H1 (cell line): ENCODE measurements around the gene NUCB1. TPM values are rescaled to one million over a fixed set of nuclear protein-coding genes. Genes with fewer than 3 reads are reported as not detected.

Source experiments
- CTCF ChIA-PET: fragments of 300-600 bp; sonication (Branson Sonifier 250); formaldehyde crosslinking; loops from one replicate; lab custom pipeline; 2021; ENCODE audit not compliant: partially characterized antibody; lab: Charles Lee
- POLR2A ChIA-PET: fragments of 300-600 bp; sonication (Branson Sonifier 250); formaldehyde crosslinking; loops from one replicate; lab custom pipeline; 2021; ENCODE audit warnings: inconsistent platforms; ENCODE audit not compliant: partially characterized antibody; lab: Charles Lee
- DNase-seq, 2 experiments: peaks; one replicate each; pipeline versions ENCODE4 v3.0.0 to v3.0.0-alpha.2; 2010 to 2022; ENCODE audit warnings: low spot score in 2 of 2, low read depth in 1 of 2, mixed read lengths in 1 of 2
- FAIRE-seq: peaks from 2 replicates; lab custom pipeline; 2011; peaks lifted over from hg19 to GRCh38; lab: Jason Lieb, UNC
- H2AFZ ChIP-seq: 2 replicates; pipeline ENCODE4 v1.8.1; 2012; ENCODE audit warnings: low read length, inconsistent platforms
- H2AK5ac ChIP-seq: 2 replicates; pipeline ENCODE4 v1.6.1; 2013; ENCODE audit warnings: low read depth, low read length
- H2BK120ac ChIP-seq: replicated peaks from 2 replicates; pipeline ENCODE3; 2013; ENCODE audit warnings: low read depth, low read length, inconsistent platforms
- H2BK12ac ChIP-seq: 2 replicates; pipeline ENCODE4 v1.6.1; 2013; ENCODE audit warnings: low read depth, low read length
- H2BK15ac ChIP-seq: 2 replicates; pipeline ENCODE4 v1.6.1; 2013; ENCODE audit warnings: low read length
- H2BK20ac ChIP-seq: 2 replicates; pipeline ENCODE4 v1.6.1; 2013; ENCODE audit warnings: low read length
- H2BK5ac ChIP-seq: 2 replicates; pipeline ENCODE4 v1.6.1; 2013; ENCODE audit warnings: low read depth, low read length
- H3K14ac ChIP-seq: 2 replicates; pipeline ENCODE4 v1.6.1; 2013; ENCODE audit warnings: inconsistent platforms; ENCODE audit not compliant: insufficient read length
- H3K18ac ChIP-seq: 2 replicates; pipeline ENCODE4 v1.6.1; 2013; ENCODE audit warnings: low read length; ENCODE audit errors: extremely low read depth
- H3K23ac ChIP-seq: 2 replicates; pipeline ENCODE4 v1.6.1; 2013; ENCODE audit warnings: inconsistent platforms; ENCODE audit not compliant: insufficient read length
- H3K23me2 ChIP-seq: 2 replicates; pipeline ENCODE4 v1.6.1; 2013; ENCODE audit warnings: low read depth, low read length
- H3K27ac ChIP-seq: 2 replicates; pipeline ENCODE4 v1.6.1; 2011; ENCODE audit warnings: low read depth, low read length, inconsistent platforms
- H3K27me3 ChIP-seq, 4 experiments: replicated peaks in 1 of 4; 1 replicate in 1 of 4; 2 replicates in 3 of 4; pipeline versions ENCODE4 v1.6.1 to v1.8.1; 2011 to 2013; ENCODE audit warnings: low read length in 3 of 4, mild to moderate bottlenecking in 3 of 4, inconsistent platforms in 2 of 4, mixed read lengths in 2 of 4, moderate library complexity in 1 of 4; ENCODE audit not compliant: control insufficient read depth in 3 of 4, insufficient read depth in 3 of 4; ENCODE audit errors: extremely low read depth in 1 of 4
- H3K36me3 ChIP-seq, 4 experiments: 2 replicates each; pipeline versions ENCODE4 v1.6.1 to v1.8.1; 2011 to 2013; ENCODE audit warnings: mild to moderate bottlenecking in 4 of 4, low read length in 3 of 4, moderate library complexity in 2 of 4, control low read depth in 1 of 4, inconsistent platforms in 1 of 4; ENCODE audit not compliant: insufficient read depth in 4 of 4, control insufficient read depth in 2 of 4
- H3K4ac ChIP-seq: replicated peaks from 2 replicates; pipeline ENCODE3; 2013; ENCODE audit warnings: low read length, low read depth, mixed read lengths, inconsistent platforms; ENCODE audit not compliant: insufficient read length
- H3K4me1 ChIP-seq, 4 experiments: replicated peaks in 1 of 4; 1 replicate in 1 of 4; 2 replicates in 3 of 4; pipeline versions ENCODE4 v1.6.1 to v1.8.1; 2011 to 2013; ENCODE audit warnings: low read length in 3 of 4, inconsistent platforms in 2 of 4, mixed read lengths in 1 of 4; ENCODE audit not compliant: insufficient read depth in 4 of 4, control insufficient read depth in 3 of 4
- H3K4me2 ChIP-seq, 2 experiments: 2 replicates each; pipeline versions ENCODE4 v1.6.1 to v1.8.1; 2011 to 2013; ENCODE audit warnings: low read depth in 2 of 2, low read length in 2 of 2, control low read depth in 1 of 2, inconsistent platforms in 1 of 2, mild to moderate bottlenecking in 1 of 2; ENCODE audit not compliant: insufficient read depth in 1 of 2
- H3K4me3 ChIP-seq, 4 experiments: fragments of 200-600, 300-600 bp in 1 of 4; sonication (generic), shearing (Covaris generic), sonication (Bioruptor Twin) in 1 of 4; 2 replicates each; pipeline versions ENCODE4 v1.5.1 to v1.8.1; 2011 to 2016; ENCODE audit warnings: low read length in 4 of 4, low read depth in 3 of 4, control low read depth in 2 of 4, inconsistent platforms in 2 of 4, mild to moderate bottlenecking in 2 of 4, mixed read lengths in 1 of 4, moderate library complexity in 1 of 4; ENCODE audit not compliant: insufficient read depth in 2 of 4; ENCODE audit errors: extremely low read depth in 1 of 4
- H3K56ac ChIP-seq: replicated peaks from 2 replicates; pipeline ENCODE3; 2013; ENCODE audit warnings: low read depth, mild to moderate bottlenecking, mixed read lengths, low read length, inconsistent platforms; ENCODE audit not compliant: insufficient read length
- H3K79me1 ChIP-seq: 2 replicates; pipeline ENCODE4 v1.6.1; 2013; ENCODE audit warnings: low read depth, low read length, control low read depth
- H3K79me2 ChIP-seq, 2 experiments: 2 replicates each; pipeline versions ENCODE4 v1.6.1 to v1.8.1; 2012 to 2013; ENCODE audit warnings: low read length in 2 of 2, mild to moderate bottlenecking in 2 of 2, inconsistent platforms in 1 of 2; ENCODE audit not compliant: insufficient read depth in 2 of 2, control insufficient read depth in 1 of 2
- H3K9ac ChIP-seq, 4 experiments: replicated peaks in 1 of 4; 1 replicate in 1 of 4; 2 replicates in 3 of 4; pipeline versions ENCODE4 v1.6.1 to v1.8.1; 2011 to 2013; ENCODE audit warnings: low read depth in 3 of 4, low read length in 3 of 4, control low read depth in 2 of 4, mild to moderate bottlenecking in 2 of 4, moderate library complexity in 2 of 4, inconsistent platforms in 1 of 4; ENCODE audit errors: extremely low read depth in 1 of 4
- H3K9me3 ChIP-seq, 2 experiments: 2 replicates each; pipeline versions ENCODE4 v1.6.1 to v1.8.1; 2012 to 2013; ENCODE audit warnings: mild to moderate bottlenecking in 2 of 2, moderate library complexity in 2 of 2, control low read depth in 1 of 2, inconsistent platforms in 1 of 2, low read depth in 1 of 2, low read length in 1 of 2, mixed read lengths in 1 of 2; ENCODE audit not compliant: insufficient read depth in 2 of 2
- H4K20me1 ChIP-seq, 2 experiments: replicated peaks in 1 of 2; 2 replicates each; pipeline versions ENCODE3 to v1.8.1; 2011 to 2013; ENCODE audit warnings: inconsistent platforms in 2 of 2, low read length in 2 of 2, mild to moderate bottlenecking in 1 of 2; ENCODE audit not compliant: insufficient read depth in 2 of 2, control insufficient read depth in 1 of 2
- H4K5ac ChIP-seq: 2 replicates; pipeline ENCODE4 v1.6.1; 2013; ENCODE audit warnings: low read length, low read depth, mixed read lengths, inconsistent platforms; ENCODE audit not compliant: insufficient read length
- H4K8ac ChIP-seq: 2 replicates; pipeline ENCODE4 v1.8.0; 2013; ENCODE audit warnings: mild to moderate bottlenecking, moderate library complexity, low read length, inconsistent platforms; ENCODE audit not compliant: insufficient read depth; ENCODE audit errors: extremely low read depth
- H4K91ac ChIP-seq: replicated peaks from 2 replicates; pipeline ENCODE3; 2013; ENCODE audit warnings: low read length, mixed read lengths, inconsistent platforms; ENCODE audit not compliant: insufficient read length
- ATF2 ChIP-seq: IDR thresholded peaks from 2 replicates; pipeline ENCODE4 v1.6.1; 2012; ENCODE audit warnings: low read length, inconsistent platforms
- HDAC2 ChIP-seq, 2 experiments: fragments of 300-600 bp in 1 of 2; sonication (generic) in 1 of 2; IDR thresholded peaks; 2 replicates each; pipeline ENCODE4 v1.6.1; 2011 to 2012; ENCODE audit warnings: low read depth in 2 of 2, low read length in 2 of 2, mild to moderate bottlenecking in 2 of 2, moderate library complexity in 2 of 2, borderline replicate concordance in 1 of 2, inconsistent platforms in 1 of 2
- POLR2A ChIP-seq, 2 experiments: IDR thresholded peaks; 1 replicate in 1 of 2; 2 replicates in 1 of 2; pipeline ENCODE4 v1.6.1; 2011; ENCODE audit warnings: low read depth in 2 of 2, low read length in 2 of 2, mild to moderate bottlenecking in 2 of 2; ENCODE audit errors: control extremely low read depth in 1 of 2
- POLR2AphosphoS5 ChIP-seq: IDR thresholded peaks from 2 replicates; pipeline ENCODE4 v1.6.1; 2011; ENCODE audit warnings: low read depth, low read length
- SIX5 ChIP-seq: IDR thresholded peaks from 2 replicates; pipeline ENCODE4 v1.6.1; 2011; ENCODE audit warnings: mild to moderate bottlenecking, low read depth, low read length
- WGBS, 2 experiments: shearing (Covaris generic) in 1 of 2; methylation state at CpG; one replicate each; pipeline versions ENCODE4 v1.1.6 to v1.1.7; 2013 to 2015; ENCODE audit warnings: low lambda C conversion rate in 2 of 2, mixed read lengths in 2 of 2, inconsistent platforms in 1 of 2, low coverage in 1 of 2, missing lambda C conversion rate in 1 of 2; ENCODE audit not compliant: insufficient replicate concordance in 2 of 2, insufficient coverage in 1 of 2, insufficient read length in 1 of 2; ENCODE audit errors: extremely low coverage in 1 of 2, missing lambda C conversion rate in 1 of 2; 5-methylcytosine and 5-hydroxymethylcytosine counted together
- polyA plus RNA-seq, 7 experiments: library from polyadenylated mRNA; depleted of rRNA in 3 of 7; stranded (reverse) in 5 of 7; unstranded in 2 of 7; fragments of >200 nt in 5 of 7; fragments of 200-250 nt in 2 of 7; gene quantifications; 1 replicate in 5 of 7; 2 replicates in 1 of 7; 4 replicates in 1 of 7; pipeline versions ENCODE4 v1.2.1 to v1.2.3, GENCODE V29; 2011 to 2013; ENCODE audit warnings: missing spikeins in 2 of 7, mixed read lengths in 2 of 7
- total RNA-seq: library from RNA; stranded (reverse); fragmentation: NEBNext Ultra II Directional; extraction: Animal tissue kit (Norgen Biotek cat#: 25700); gene quantifications from 2 replicates; pipeline ENCODE4 v1.2.1, GENCODE V29; 2021

Gene NUCB1
- total and polyA plus RNA-seq, 2 of the 8 experiments (the other 6 are each of a cell fraction or from before 2014, with no cell fraction given): 111 to 121 TPM

GRCh38 chr19:48962029-48962848, 62.1 kb downstream of the NUCB1 start:
- TF ChIP-seq ATF2 (peak; percentile 67; the same call in 1 of the 2 replicates), POLR2AphosphoS5 (peak; percentile 72), POLR2A (IDR thresholded peaks at IDR 0.05; ENCODE audit: control extremely low read depth in 1 of 2, low read depth in 2 of 2, low read length in 2 of 2) (peak; percentile 34 to 91), SIX5 (no peak), HDAC2 (IDR thresholded peaks at IDR 0.05; ENCODE audit: borderline replicate concordance in 1 of 2, low read depth in 2 of 2, low read length in 2 of 2) (no peak)
- TF ChIP-seq, all 59 proteins: peak for 3
- ChIA-PET POLR2A (interaction anchor here (0.6 to 2.1 kb wide), 16 partner anchors 8 to 178 kb away, joined by 3 to 19 read pairs (median 4); partner anchors contain the start of gene RUVBL2), CTCF (interaction anchor here (0.7 to 1.9 kb wide), 6 partner anchors 8 to 174 kb away, joined by 3 to 10 read pairs (median 6); no protein-coding TSS in a partner anchor)
- H2AK5ac ChIP-seq: no peak overlapping the region
- peak in 1 of 2 experiments; percentile 62 for DNase-seq
- H2AFZ ChIP-seq: no peak overlapping the region
- peaks cover 0 to 13% of the 10 kb centered on the region in 2 experiments; a peak in 2 of 4 replicates for H3K79me2 ChIP-seq
- H3K4me3 ChIP-seq: no peak overlapping the region
- peaks cover 4 to 17% (median 12%) of the 10 kb centered on the region in 4 experiments for H3K4me1 ChIP-seq
- no peak overlapping the region for H3K56ac ChIP-seq
- H4K91ac ChIP-seq: no peak overlapping the region
- H4K20me1 ChIP-seq: peaks cover 3 to 15% of the 10 kb centered on the region in 2 experiments
- peaks cover 0 to 26% (median 14%) of the 10 kb centered on the region in 4 experiments; a peak in 5 of 8 replicates for H3K36me3 ChIP-seq
- 0 out of 7 replicates have a peak overlapping the region, but pooled peaks of 1 of the 4 experiments have one; percentile 15 for H3K9ac ChIP-seq
- H4K5ac ChIP-seq: no peak overlapping the region
- H2BK12ac ChIP-seq: 0 out of 2 replicates have a peak overlapping the region, but pooled peaks have one; percentile 39
- peaks cover 5% of the 10 kb centered on the region for H3K79me1 ChIP-seq
- peak overlapping the region; percentile 75 for H2BK5ac ChIP-seq
- H3K27me3 ChIP-seq: no peaks in the 10 kb centered on the region
- peak overlapping the region; percentile 48 for H3K18ac ChIP-seq
- H2BK20ac ChIP-seq: no peak overlapping the region
- WGBS, 2 experiments: 79% methylated on average over 21 of the region's 22 CpGs; no CpG with 5 or more reads in 1 of the 2 experiments
- H3K23me2 ChIP-seq: peaks cover 17% of the 10 kb centered on the region; the same call in 1 of the 2 replicates
- no peak overlapping the region for H2BK15ac ChIP-seq
- no peaks in the 10 kb centered on the region for H3K9me3 ChIP-seq
- H2BK120ac ChIP-seq: no peak overlapping the region
- H3K4me2 ChIP-seq: no peak overlapping the region; a peak in 2 of 4 replicates
- FAIRE-seq: no peak
- H3K23ac ChIP-seq: no peak overlapping the region
- peak overlapping the region; percentile 64 for H4K8ac ChIP-seq
- H3K27ac ChIP-seq: peak overlapping the region; percentile 44; the same call in 1 of the 2 replicates
- no peak overlapping the region for H3K14ac ChIP-seq
- H3K4ac ChIP-seq: no peak overlapping the region
